Right atrium auricular region (tissue), 2 donors: ENCODE results near the gene USP6. TPM values are rescaled to one million over a fixed set of nuclear protein-coding genes. Genes with fewer than 3 reads are reported as not detected.
A peak's percentile ranks its signal among the peaks of the same experiment; 100 is the strongest.
"Not testable (repeated sequence)": the region's sequence is repeated elsewhere in the genome, so short reads cannot be mapped to it uniquely, and the experiment has no call there.

Experiments
- DNase-seq: peaks from one replicate; pipeline ENCODE4 v3.0.0-alpha.2; 2019; ENCODE audit warnings: low spot score
- H3K27ac ChIP-seq, 2 donors: fragments of 200-600 bp; sonication (generic); 1 replicate in 1 of 2; 2 replicates in 1 of 2; pipeline ENCODE4 v1.5.1; 2016 to 2019
- H3K27me3 ChIP-seq, 2 donors: fragments of 200-600 bp; sonication (generic); one replicate each; pipeline versions ENCODE4 v1.5.1 to v1.6.0; 2017 to 2019
- H3K36me3 ChIP-seq: fragments of 200-600 bp; sonication (generic); one replicate; pipeline ENCODE4 v1.5.1; 2016
- H3K4me1 ChIP-seq, 2 donors: fragments of 200-600 bp; sonication (generic); one replicate each; pipeline versions ENCODE4 v1.5.1 to v1.6.0; 2017 to 2019
- H3K4me3 ChIP-seq, 2 donors: fragments of 200-600 bp; sonication (generic); 1 replicate in 1 of 2; 2 replicates in 1 of 2; pipeline ENCODE4 v1.5.1; 2017 to 2019; ENCODE audit warnings: mild to moderate bottlenecking in 1 of 2, moderate library complexity in 1 of 2
- H3K9me3 ChIP-seq, 2 donors: fragments of 200-600 bp; sonication (generic); one replicate each; pipeline ENCODE4 v1.5.1; 2019
- CTCF ChIP-seq, 2 donors: fragments of 200-600 bp; sonication (generic); IDR thresholded peaks; one replicate each; pipeline ENCODE4 v1.5.1; 2019; ENCODE audit warnings: antibody characterized with exemption in 2 of 2
- total RNA-seq, 2 donors: library from RNA; depleted of rRNA; stranded (reverse); fragments of >200 nt; gene quantifications; one replicate each; pipeline ENCODE4 v1.1.0, GENCODE V29; 2016

The USP6 gene
- total RNA-seq, 2 donors from 2014 or later, result not detected

- peaks cover 4 to 12% of the 10 kb centered on the region in 2 donors for H3K27me3 ChIP-seq
- DNase-seq, result no peak
- peaks cover 0 to 13% of the 10 kb centered on the region in 2 donors for H3K4me1 ChIP-seq
- no peaks in the 10 kb centered on the region for H3K9me3 ChIP-seq
- no peaks in the 10 kb centered on the region for H3K36me3 ChIP-seq
- no peak overlapping the region for H3K4me3 ChIP-seq
- no peak overlapping the region for H3K27ac ChIP-seq
- TF ChIP-seq CTCF (IDR thresholded peaks at IDR 0.05), result no peak
These were observed 4.2 kb downstream of the USP6 start for GRCh38 chr17:5120036-5120435.

- peaks cover 0 to 13% of the 10 kb centered on the region in 2 donors for H3K4me1 ChIP-seq
- H3K27ac ChIP-seq, H3K36me3 ChIP-seq, H3K4me3 ChIP-seq, DNase-seq, H3K9me3 ChIP-seq, H3K27me3 ChIP-seq: not testable (repeated sequence)
These were observed 4.8 kb downstream of the USP6 start for GRCh38 chr17:5120436-5121185.

GRCh38 chr17:5121186-5121841 lies 5.5 kb downstream of the USP6 start:
- DNase-seq, result no peak
- Histone ChIP-seq H3K27me3 (peaks cover 0 to 2% of the 10 kb centered on the region in 2 donors), H3K36me3 (no peaks in the 10 kb centered on the region), H3K9me3 (no peaks in the 10 kb centered on the region), H3K4me1 (peaks cover 0 to 13% of the 10 kb centered on the region in 2 donors), H3K4me3 (no peak overlapping the region), H3K27ac (no peak overlapping the region)
- no peak for TF ChIP-seq CTCF (IDR thresholded peaks at IDR 0.05)

GRCh38 chr17:5122056-5122455 lies 6.2 kb downstream of the USP6 start:
- Histone ChIP-seq H3K4me1 (peaks cover 0 to 13% of the 10 kb centered on the region in 2 donors), H3K4me3 (peak overlapping the region in 1 of 2 donors; percentile 49)
- DNase-seq, H3K27me3 ChIP-seq, H3K27ac ChIP-seq, H3K36me3 ChIP-seq, H3K9me3 ChIP-seq: not testable (repeated sequence)

- Histone ChIP-seq H3K27ac (no peak overlapping the region), H3K27me3 (no peaks in the 10 kb centered on the region)
- no peak for DNase-seq
These were observed 6.9 kb downstream of the USP6 start for GRCh38 chr17:5122586-5123342.

More at GRCh38 chr17:5122586-5123342, 6.9 kb downstream of the USP6 start:
- Histone ChIP-seq H3K4me3 (peak overlapping the region; percentile 38 to 49), H3K36me3 (no peaks in the 10 kb centered on the region), H3K4me1 (peaks cover 0 to 13% of the 10 kb centered on the region in 2 donors), H3K9me3 (no peaks in the 10 kb centered on the region)
- TF ChIP-seq CTCF (IDR thresholded peaks at IDR 0.05), result no peak
